ENCODE data around the gene DBNL. TPM values are rescaled to one million over a fixed set of nuclear protein-coding genes. Genes with fewer than 3 reads are reported as not detected.
"Not testable (repeated sequence)": the region's sequence is repeated elsewhere in the genome, so short reads cannot be mapped to it uniquely, and the experiment has no call there.

The DBNL gene
- total RNA-seq, 3 donors from 2014 or later, result 90.8 to 110 (median 102) TPM

GRCh38 chr7:44031319-44031718 is 13.2 kb upstream of the DBNL start:
- H3K27ac ChIP-seq; H3K36me3 ChIP-seq; H3K4me1 ChIP-seq; DNase-seq (ENCODE audit: low spot score in 2 of 2); intact Hi-C loops (cut with DNase I; ENCODE audit: low total_unique reads); H3K4me3 ChIP-seq; H3K27me3 ChIP-seq; H3K9me3 ChIP-seq: not testable (repeated sequence)

GRCh38 chr7:44032031-44032430 is 12.5 kb upstream of the DBNL start:
- H3K27me3 ChIP-seq; H3K9me3 ChIP-seq; H3K4me3 ChIP-seq; H3K36me3 ChIP-seq; H3K27ac ChIP-seq; DNase-seq (ENCODE audit: low spot score in 2 of 2); intact Hi-C loops (cut with DNase I; ENCODE audit: low total_unique reads); H3K4me1 ChIP-seq: not testable (repeated sequence)

- intact Hi-C loops (cut with DNase I; ENCODE audit: low total_unique reads); H3K9me3 ChIP-seq; H3K27me3 ChIP-seq; DNase-seq (ENCODE audit: low spot score in 2 of 2); H3K4me3 ChIP-seq; H3K27ac ChIP-seq; H3K36me3 ChIP-seq; H3K4me1 ChIP-seq: not testable (repeated sequence)
These were observed 10.3 kb upstream of the DBNL start for GRCh38 chr7:44033971-44034844.

GRCh38 chr7:44036364-44036763 is 8.1 kb upstream of the DBNL start:
- H3K27me3 ChIP-seq; H3K4me3 ChIP-seq; intact Hi-C loops (cut with DNase I; ENCODE audit: low total_unique reads); DNase-seq (ENCODE audit: low spot score in 2 of 2); H3K9me3 ChIP-seq; H3K4me1 ChIP-seq; H3K36me3 ChIP-seq; H3K27ac ChIP-seq: not testable (repeated sequence)

- H3K27me3 ChIP-seq; H3K9me3 ChIP-seq; H3K4me3 ChIP-seq; H3K4me1 ChIP-seq; intact Hi-C loops (cut with DNase I; ENCODE audit: low total_unique reads); H3K27ac ChIP-seq; DNase-seq (ENCODE audit: low spot score in 2 of 2); H3K36me3 ChIP-seq: not testable (repeated sequence)
These were observed 6.6 kb upstream of the DBNL start for GRCh38 chr7:44037951-44038350.

GRCh38 chr7:44038553-44038952 is 5.9 kb upstream of the DBNL start:
- H3K9me3 ChIP-seq; H3K4me1 ChIP-seq; H3K27ac ChIP-seq; H3K27me3 ChIP-seq; DNase-seq (ENCODE audit: low spot score in 2 of 2); H3K4me3 ChIP-seq; H3K36me3 ChIP-seq; intact Hi-C loops (cut with DNase I; ENCODE audit: low total_unique reads): not testable (repeated sequence)

- H3K9me3 ChIP-seq; H3K27me3 ChIP-seq; H3K36me3 ChIP-seq; intact Hi-C loops (cut with DNase I; ENCODE audit: low total_unique reads); H3K4me1 ChIP-seq: not testable (repeated sequence)
- Histone ChIP-seq H3K27ac (peak overlapping the region; percentile 50 to 67), H3K4me3 (peak overlapping the region; percentile 20 to 53 (median 44))
- DNase-seq (ENCODE audit: low spot score in 2 of 2), result peak; percentile 96 to 97
These were observed 5.4 kb upstream of the DBNL start for GRCh38 chr7:44038961-44039558.

- H3K36me3 ChIP-seq; DNase-seq (ENCODE audit: low spot score in 2 of 2); H3K9me3 ChIP-seq; H3K27me3 ChIP-seq; intact Hi-C loops (cut with DNase I; ENCODE audit: low total_unique reads); H3K4me1 ChIP-seq: not testable (repeated sequence)
- Histone ChIP-seq H3K27ac (peak overlapping the region in 1 of 2 donors; percentile 71), H3K4me3 (peak overlapping the region; percentile 22 to 58 (median 48))
These were observed 4.6 kb upstream of the DBNL start for GRCh38 chr7:44039800-44040492.

- DNase-seq (ENCODE audit: low spot score in 2 of 2); H3K4me1 ChIP-seq; H3K27me3 ChIP-seq; H3K36me3 ChIP-seq; intact Hi-C loops (cut with DNase I; ENCODE audit: low total_unique reads); H3K9me3 ChIP-seq: not testable (repeated sequence)
- Histone ChIP-seq H3K4me3 (peak overlapping the region; percentile 22 to 58 (median 48)), H3K27ac (peak overlapping the region in 1 of 2 donors; percentile 71)
These were observed 4.0 kb upstream of the DBNL start for GRCh38 chr7:44040493-44040891.
